PC-9 (cell line): ENCODE results near the gene PECR.

Source experiments
- CTCF ChIP-seq: fragments of 200-600 bp; sonication (generic); conservative IDR thresholded peaks from 2 replicates; pipeline ENCODE4 v1.6.1; 2017; ENCODE audit warnings: mixed run types, antibody characterized with exemption, mild to moderate bottlenecking, moderate library complexity
- EZH2 ChIP-seq: fragments of 200-600 bp; sonication (generic); IDR thresholded peaks from 2 replicates; pipeline ENCODE4 v1.8.0; 2017; ENCODE audit warnings: antibody characterized with exemption, low read depth

GRCh38 chr2:216103213-216103612 is 21.6 kb upstream of the PECR start:
- no peak for TF ChIP-seq CTCF
- no peak for TF ChIP-seq EZH2
